Endothelial cell of umbilical vein (primary cell): ENCODE results near the gene HPSE2. TPM values are rescaled to one million over a fixed set of nuclear protein-coding genes. Genes with fewer than 3 reads are reported as not detected.

ENCODE experiments used
- BruUV-seq: library from RNA; stranded (reverse); fragments of 400-500 nt; replicated peaks from 2 replicates; lab custom pipeline; 2021; lab: Mats Ljungman, UMichigan
- CTCF ChIA-PET: fragments of 300-600, 350-600 bp; sonication (Branson Sonifier 250); formaldehyde crosslinking; loops from one replicate; lab custom pipeline; 2021; ENCODE audit warnings: antibody characterized with exemption, inconsistent platforms; lab: Charles Lee
- POLR2A ChIA-PET: fragments of 300-600, 350-600 bp; sonication (Branson Sonifier 250); formaldehyde crosslinking; loops from one replicate; lab custom pipeline; 2021; ENCODE audit warnings: antibody characterized with exemption, inconsistent platforms; lab: Charles Lee
- DNase-seq: peaks from one replicate; pipeline ENCODE4 v3.0.0-alpha.2; 2011; ENCODE audit warnings: low read depth, low spot score
- FAIRE-seq: peaks from 2 replicates; lab custom pipeline; 2011; peaks lifted over from hg19 to GRCh38; lab: Jason Lieb, UNC
- H2AFZ ChIP-seq: 2 replicates; pipeline ENCODE4 v1.6.0; 2012; ENCODE audit warnings: low read depth, low read length, control low read depth, inconsistent platforms
- H3K27ac ChIP-seq: 2 replicates; pipeline ENCODE4 v1.5.1; 2011; ENCODE audit warnings: low read depth, mild to moderate bottlenecking, control low read depth, low read length, moderate library complexity; ENCODE audit not compliant: insufficient read depth
- H3K27me3 ChIP-seq, 2 experiments: 2 replicates each; pipeline versions ENCODE4 v1.6.0 to v1.6.1; 2011; ENCODE audit warnings: low read length in 2 of 2, mixed read lengths in 1 of 2; ENCODE audit not compliant: control insufficient read depth in 2 of 2, insufficient read depth in 2 of 2
- H3K36me3 ChIP-seq, 2 experiments: 2 replicates in 1 of 2; 3 replicates in 1 of 2; pipeline ENCODE4 v1.5.1; 2011; ENCODE audit warnings: low read length in 2 of 2, mild to moderate bottlenecking in 1 of 2, moderate library complexity in 1 of 2; ENCODE audit not compliant: control insufficient read depth in 2 of 2, insufficient read depth in 2 of 2; ENCODE audit errors: extremely low read depth in 1 of 2
- H3K4me1 ChIP-seq: 3 replicates; pipeline ENCODE4 v1.5.1; 2011; ENCODE audit warnings: mild to moderate bottlenecking, low read length; ENCODE audit not compliant: control insufficient read depth, insufficient read depth; ENCODE audit errors: extremely low read depth
- H3K4me2 ChIP-seq: 2 replicates; pipeline ENCODE4 v1.6.1; 2011; ENCODE audit warnings: low read length, control low read depth, mixed read lengths; ENCODE audit not compliant: insufficient read depth
- H3K4me3 ChIP-seq, 3 experiments: fragments of 200-600 bp in 1 of 3; sonication (generic), shearing (Covaris generic) in 1 of 3; replicated peaks in 1 of 3; 2 replicates each; pipeline ENCODE4 v1.5.1; 2011 to 2016; ENCODE audit warnings: control low read depth in 3 of 3, low read length in 3 of 3, mild to moderate bottlenecking in 2 of 3, inconsistent platforms in 1 of 3, low read depth in 1 of 3, moderate library complexity in 1 of 3; ENCODE audit not compliant: insufficient read depth in 1 of 3
- H3K79me2 ChIP-seq: 2 replicates; pipeline ENCODE4 v1.6.0; 2012; ENCODE audit warnings: low read length, inconsistent platforms; ENCODE audit not compliant: control insufficient read depth, insufficient read depth
- H3K9ac ChIP-seq: replicated peaks from 2 replicates; pipeline ENCODE3; 2011; ENCODE audit warnings: low read length, control low read depth; ENCODE audit not compliant: insufficient read depth; ENCODE audit errors: extremely low read depth
- H3K9me1 ChIP-seq: replicated peaks from 3 replicates; pipeline ENCODE4 v1.6.0; 2011; ENCODE audit warnings: mild to moderate bottlenecking, low read length; ENCODE audit not compliant: control insufficient read depth, insufficient read depth; ENCODE audit errors: extremely low read depth
- H3K9me3 ChIP-seq: replicated peaks from 2 replicates; pipeline ENCODE4 v1.5.1; 2012; ENCODE audit warnings: low read length, inconsistent platforms; ENCODE audit not compliant: control insufficient read depth, insufficient read depth
- H4K20me1 ChIP-seq: replicated peaks from 2 replicates; pipeline ENCODE3; 2011; ENCODE audit warnings: mild to moderate bottlenecking, low read length; ENCODE audit not compliant: control insufficient read depth, insufficient read depth; ENCODE audit errors: extremely low read depth
- CTCF ChIP-seq, 2 donors: IDR thresholded peaks; 1 replicate in 1 of 2; 2 replicates in 1 of 2; pipeline ENCODE4 v1.5.1; 2011; ENCODE audit warnings: low read length in 2 of 2, mild to moderate bottlenecking in 2 of 2, moderate library complexity in 2 of 2, control low read depth in 1 of 2, inconsistent platforms in 1 of 2, low read depth in 1 of 2; ENCODE audit not compliant: insufficient read depth in 1 of 2; ENCODE audit errors: extremely low read depth in 1 of 2
- EZH2 ChIP-seq: IDR thresholded peaks from 2 replicates; pipeline ENCODE4 v1.6.1; 2012; ENCODE audit warnings: borderline replicate concordance, low read depth, mild to moderate bottlenecking, moderate library complexity, low read length, inconsistent platforms; ENCODE audit not compliant: severe bottlenecking
- FOS ChIP-seq: IDR thresholded peaks from 2 replicates; pipeline ENCODE4 v1.6.1; 2011; ENCODE audit warnings: mild to moderate bottlenecking, low read length, moderate library complexity, borderline replicate concordance; ENCODE audit not compliant: insufficient read depth
- GATA2 ChIP-seq: IDR thresholded peaks from 2 replicates; pipeline ENCODE4 v1.7.0; 2011; ENCODE audit warnings: low read depth, mild to moderate bottlenecking, moderate library complexity, mixed read lengths, low read length; ENCODE audit not compliant: insufficient read length, insufficient read depth
- JUN ChIP-seq: IDR thresholded peaks from 2 replicates; pipeline ENCODE4 v1.6.1; 2011; ENCODE audit warnings: borderline replicate concordance, low read depth; ENCODE audit not compliant: insufficient read length, insufficient read depth
- MYC ChIP-seq: IDR thresholded peaks from one replicate; pipeline ENCODE4 v1.6.1; 2011; ENCODE audit warnings: mild to moderate bottlenecking, low read depth, low read length
- POLR2A ChIP-seq: IDR thresholded peaks from 2 replicates; pipeline ENCODE4 v1.6.1; 2012; ENCODE audit warnings: low read depth, mild to moderate bottlenecking, control low read depth, low read length
- dilution Hi-C: fragments of 300-500 bp; cut with MboI; formaldehyde crosslinking; loops from one replicate; pipeline ENCODE4 v1.15.0; 2019; ENCODE audit warnings: low sequenced_read_pairs; ENCODE audit not compliant: extremely low pct_ligation_motif_present
- intact Hi-C: fragments of 100-400 bp; cut with micrococcal nuclease; formaldehyde crosslinking; loops from one replicate; pipeline ENCODE4 v1.10.0; 2022
- polyA plus RNA-seq, 4 experiments: library from polyadenylated mRNA; depleted of rRNA in 3 of 4; stranded (reverse) in 3 of 4; unstranded in 1 of 4; fragments of >200 nt; gene quantifications; 2 replicates each; pipeline versions ENCODE4 v1.2.1 to v1.2.3, GENCODE V29; 2011 to 2012; ENCODE audit warnings: missing spikeins in 1 of 4
- total RNA-seq: library from RNA; stranded (reverse); gene quantifications from 2 replicates; pipeline ENCODE4 v1.2.3, GENCODE V29; 2021
- TF ChIP-seq, protein P1 (sequence below): IDR thresholded peaks from 2 replicates; pipeline ENCODE4 v1.6.1; 2011; ENCODE audit not compliant: insufficient read depth, insufficient read length

Gene HPSE2
- total and polyA plus RNA-seq, 2 donors (not counting 3 experiments of a cell fraction or from before 2014, with no cell fraction given), result not detected

GRCh38 chr10:98538472-98538871 lies 697.2 kb downstream of the HPSE2 start:
- dilution Hi-C loops, result no loop called here
- BruUV-seq, result no TSS peak
- Histone ChIP-seq H3K4me3 (no peak overlapping the region), H3K79me2 (no peaks in the 10 kb centered on the region), H2AFZ (no peak overlapping the region), H3K4me2 (no peak overlapping the region), H3K36me3 (no peaks in the 10 kb centered on the region), H3K4me1 (no peaks in the 10 kb centered on the region), H3K27me3 (no peaks in the 10 kb centered on the region), H3K27ac (no peak overlapping the region), H3K9me1 (no peaks in the 10 kb centered on the region), H3K9ac (no peak overlapping the region), H3K9me3 (no peaks in the 10 kb centered on the region), H4K20me1 (no peaks in the 10 kb centered on the region)
- ChIA-PET POLR2A (no interaction called here), CTCF (interaction anchor here (0.6 to 1.6 kb wide), 2 partner anchors 10 to 12 kb away, joined by 3 read pairs; no protein-coding TSS in a partner anchor)
- DNase-seq (no peak), FAIRE-seq (no peak)
- intact Hi-C loops, result no loop called here
- TF ChIP-seq POLR2A (no peak), MYC (no peak), CTCF (IDR thresholded peaks at IDR 0.05; ENCODE audit: extremely low read depth in 1 of 2, insufficient read depth in 1 of 2, low read depth in 1 of 2, low read length in 2 of 2) (no peak), GATA2 (no peak), JUN (no peak), EZH2 (no peak), FOS (no peak)
- TF ChIP-seq, protein P1, sequence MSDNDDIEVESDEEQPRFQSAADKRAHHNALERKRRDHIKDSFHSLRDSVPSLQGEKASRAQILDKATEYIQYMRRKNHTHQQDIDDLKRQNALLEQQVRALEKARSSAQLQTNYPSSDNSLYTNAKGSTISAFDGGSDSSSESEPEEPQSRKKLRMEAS, result no peak
